MV-4-11 (cell line): ENCODE data around the gene ZNF263.
A peak's percentile ranks its signal among the peaks of the same experiment; 100 is the strongest.

Experiments
- DNase-seq: peaks from one replicate; lab custom pipeline; 2025; lab: John Stamatoyannopoulos, UW

ZNF263 gene

DNA sequence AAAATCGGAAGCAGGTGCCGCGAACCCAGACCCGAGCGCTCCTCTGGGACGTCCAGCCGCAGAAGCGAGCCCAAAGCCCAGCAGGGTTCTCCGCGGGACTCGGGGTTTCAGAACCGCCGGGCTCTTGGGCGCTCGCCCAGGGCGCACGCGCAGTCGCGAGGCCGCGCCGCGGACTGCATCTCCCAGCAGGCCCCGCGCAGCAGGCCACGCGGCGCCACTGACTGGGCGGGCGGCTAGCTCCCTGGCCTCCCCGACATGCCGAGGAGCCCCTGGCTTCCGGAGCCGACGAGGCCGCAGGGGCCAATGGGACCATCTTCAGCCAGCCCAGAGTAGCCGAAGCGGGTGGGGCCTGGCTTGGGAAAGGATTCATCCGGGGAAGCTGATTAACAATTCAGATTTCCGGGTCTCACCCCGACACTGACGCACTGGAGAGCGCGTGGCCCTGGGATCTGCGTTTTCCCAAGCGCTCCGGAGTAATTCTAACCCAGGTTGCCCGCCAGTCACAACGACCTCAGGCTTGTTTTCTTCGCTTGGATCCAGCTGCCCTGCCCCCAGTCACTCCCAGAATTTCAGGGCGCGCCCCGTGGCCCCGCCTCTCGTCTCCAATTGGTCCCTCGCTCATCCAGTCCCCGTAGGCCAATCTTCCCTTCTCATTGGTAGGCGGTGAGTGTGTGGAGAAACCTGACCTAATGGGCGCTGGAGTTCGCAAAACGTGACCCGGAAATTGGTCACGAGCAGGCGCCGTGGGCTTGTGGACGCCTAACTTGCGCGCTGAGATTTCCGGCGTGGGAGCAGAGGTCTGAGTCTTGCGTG is at the start of gene ZNF263:
ZNF263 (plus strand) TSS at position 762 of the 813 bp plus-strand sequence. CDS start 328 bp downstream, outside the sequence.
- DNase-seq, result peak; percentile 98

GRCh38 chr16:3234543-3234856 is 48.8 kb upstream of the ZNF263 start:
- no peak for DNase-seq

DNA sequence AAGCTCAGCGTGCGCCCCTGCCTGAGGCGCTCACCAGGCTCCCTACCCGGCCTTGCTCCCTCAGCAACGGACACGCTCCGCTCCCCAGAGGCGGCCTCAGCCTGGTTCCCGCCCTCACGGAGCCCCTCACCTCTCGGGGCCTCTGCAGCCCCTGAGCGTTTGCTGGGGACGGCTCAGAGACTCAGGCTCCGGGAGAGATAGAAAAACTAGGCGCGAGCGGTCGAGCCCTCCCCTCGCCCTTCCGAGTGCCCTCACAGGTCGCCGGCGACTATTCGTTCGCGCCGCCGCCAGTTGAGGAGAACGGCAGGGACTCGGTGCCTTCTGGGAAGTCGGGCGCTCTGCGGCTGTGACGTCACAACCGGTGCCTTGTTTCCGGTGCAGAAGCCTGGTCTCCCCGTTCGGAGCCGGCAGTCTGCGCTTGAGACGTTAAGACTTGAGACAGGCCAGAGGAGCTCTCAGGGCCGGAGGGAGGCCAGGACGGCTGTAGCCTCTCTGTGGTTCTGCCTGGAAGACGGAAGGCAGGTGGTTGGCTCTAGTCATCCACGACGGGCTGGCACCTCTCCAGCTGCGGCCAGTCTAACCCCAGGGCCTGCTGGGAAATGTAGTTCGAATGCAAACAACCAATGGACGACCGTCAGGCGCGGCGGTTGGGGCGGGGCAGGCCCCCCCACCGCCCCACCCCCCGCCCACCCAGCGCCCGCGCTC is 48.3 kb upstream of the ZNF263 start, which contains the start of gene ZNF200:
ZNF200 (minus strand) TSS at position 302 of the 705 bp plus-strand sequence. CDS start 1,403 bp downstream, outside the sequence.
- DNase-seq, result peak; percentile 94

- DNase-seq, result peak; percentile 85
These were observed 47.2 kb upstream of the ZNF263 start for GRCh38 chr16:3235856-3236669.

DNA sequence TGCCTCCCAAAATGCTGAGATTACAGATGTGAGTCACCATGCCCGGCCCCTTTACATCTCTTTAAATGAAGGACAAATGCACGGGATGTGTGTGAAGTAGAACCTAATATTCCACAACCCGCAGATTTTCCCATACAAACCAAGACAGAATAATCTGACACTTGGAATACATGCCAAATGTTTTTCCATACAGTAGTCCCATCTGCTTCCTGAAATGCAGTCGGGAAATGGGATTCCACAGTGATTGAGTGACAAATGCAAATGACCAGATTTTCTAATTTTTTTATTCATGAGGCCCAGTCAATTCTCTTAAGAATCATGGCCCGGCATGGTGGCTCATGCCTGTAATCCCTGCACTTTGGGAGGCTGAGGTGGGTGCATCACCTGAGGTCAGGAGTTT is 41.5 kb upstream of the ZNF263 start:
- DNase-seq, result no peak

GRCh38 chr16:3242709-3243108 is 40.6 kb upstream of the ZNF263 start:
- peak; percentile 70 for DNase-seq

- DNase-seq, result no peak
These were observed 39.4 kb upstream of the ZNF263 start for GRCh38 chr16:3243882-3244281.

DNA sequence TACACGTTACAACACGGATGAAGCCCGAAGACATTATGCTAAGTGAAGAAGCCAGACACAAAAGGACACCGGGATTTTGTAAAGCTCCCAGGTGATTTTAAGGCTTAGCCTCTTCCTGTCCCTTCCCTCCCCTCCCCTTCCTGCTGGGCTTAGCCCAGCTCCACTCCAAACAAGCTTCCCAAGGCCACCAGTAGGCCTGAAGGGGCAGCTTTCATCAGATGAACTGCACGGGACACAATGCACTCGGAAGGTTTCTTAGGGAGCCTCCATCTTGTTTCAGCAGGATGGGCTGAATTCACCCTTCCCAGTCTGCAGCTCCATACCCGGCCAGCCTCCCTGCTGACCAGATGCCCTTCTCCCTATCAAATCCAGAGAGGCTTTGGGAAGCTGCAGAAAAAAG is 37.3 kb upstream of the ZNF263 start:
- DNase-seq, result no peak

DNA sequence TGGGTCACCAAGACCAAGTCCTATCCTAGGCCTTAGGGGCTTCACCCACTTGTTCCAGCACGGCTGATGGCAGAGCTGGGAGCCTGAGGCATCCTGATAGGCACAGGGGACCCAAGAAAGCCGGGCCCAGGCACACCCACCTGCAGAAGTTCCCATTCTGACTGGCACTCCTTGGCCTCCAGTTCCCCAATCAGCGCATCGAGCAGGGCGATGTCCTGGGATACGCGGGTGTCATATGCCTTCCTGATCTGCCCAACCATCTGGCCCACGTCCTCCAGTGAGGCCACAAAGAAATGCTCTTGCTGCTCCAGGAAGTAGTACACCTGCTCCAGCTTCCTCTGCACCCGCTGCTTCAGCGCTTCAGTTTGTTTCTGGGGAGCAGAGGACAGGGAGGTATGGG is 36.4 kb upstream of the ZNF263 start:
- DNase-seq, result no peak

DNA sequence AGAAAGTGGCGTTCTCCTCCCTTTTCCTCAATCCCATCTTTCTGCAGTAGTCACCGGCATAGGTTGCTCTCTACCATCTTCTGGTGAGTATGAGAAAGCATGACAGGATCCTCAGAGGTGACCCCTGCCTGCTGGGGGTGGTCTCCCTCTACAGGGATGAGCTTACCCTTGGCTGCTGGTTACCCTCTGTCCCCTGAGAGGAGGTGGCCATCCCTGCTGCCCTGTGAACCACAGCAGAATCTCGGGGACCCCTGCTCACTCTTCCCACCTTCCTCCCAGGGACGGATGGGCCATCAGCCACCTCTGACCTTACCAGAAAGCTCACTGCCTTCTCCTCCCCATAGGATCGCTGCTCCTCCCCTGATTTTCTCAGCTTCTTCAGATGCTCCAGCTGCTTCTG is 34.7 kb upstream of the ZNF263 start:
- no peak for DNase-seq

DNA sequence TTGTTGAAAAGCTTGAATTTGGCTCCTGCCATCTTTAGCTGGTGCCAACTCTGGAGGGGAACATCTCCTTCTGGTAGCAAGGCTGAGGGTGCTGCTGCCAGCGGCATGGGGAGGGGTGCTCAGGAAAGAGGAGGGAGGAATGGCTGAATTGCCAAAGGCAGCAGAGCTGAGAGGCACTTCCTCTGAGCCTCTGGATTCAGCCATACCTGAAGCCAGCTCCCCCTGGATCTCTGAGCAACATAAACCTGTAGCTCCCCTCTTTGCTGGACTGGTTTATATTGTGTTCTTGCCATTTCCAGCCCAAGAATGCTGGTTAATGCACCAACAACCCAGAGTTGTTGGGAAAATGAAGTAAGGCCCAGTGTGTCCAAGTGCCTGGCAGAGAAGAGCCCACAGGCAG is 34.3 kb upstream of the ZNF263 start:
- no peak for DNase-seq

GRCh38 chr16:3249451-3249850 is 33.8 kb upstream of the ZNF263 start:
- no peak for DNase-seq

DNA sequence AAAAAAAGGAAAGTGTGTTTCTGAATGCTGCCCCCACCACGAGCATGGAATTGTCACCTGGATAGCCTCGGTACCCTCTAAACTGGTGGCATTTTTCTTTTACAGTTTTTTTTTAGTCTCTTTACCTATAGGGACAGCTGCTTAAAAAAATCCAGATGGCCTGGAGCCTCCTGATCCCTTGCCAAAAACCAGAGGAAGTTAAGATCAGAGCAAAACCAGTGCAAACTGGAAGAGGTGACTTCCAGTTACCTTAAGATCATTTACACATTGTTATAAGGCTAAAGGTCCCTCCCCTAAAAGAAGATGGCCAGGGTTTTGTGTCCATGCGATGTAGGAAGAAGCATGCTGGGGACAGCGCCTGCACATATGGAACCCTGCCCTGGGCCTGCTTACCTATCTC is 30.3 kb upstream of the ZNF263 start:
- DNase-seq, result no peak

DNA sequence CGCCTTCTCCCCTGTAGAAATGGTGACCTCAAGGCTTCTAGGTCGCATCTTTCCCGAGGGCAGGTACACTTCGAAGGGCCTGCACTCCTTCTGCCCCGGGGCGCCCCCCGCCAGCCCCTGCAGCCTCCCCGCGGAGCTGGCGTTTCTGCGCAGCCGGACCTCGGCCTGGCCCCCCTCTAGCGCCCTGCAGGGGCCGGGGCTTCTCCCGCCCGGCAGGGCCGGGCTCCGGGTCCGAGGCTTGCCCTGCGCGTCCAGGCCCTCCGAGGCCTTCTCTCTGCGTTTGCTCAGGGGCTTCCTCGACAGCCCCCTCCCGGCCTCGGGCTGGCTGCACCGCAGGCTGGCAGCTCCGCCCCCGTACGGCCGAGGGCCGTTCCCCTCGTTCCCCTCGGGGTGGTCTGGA is 29.0 kb upstream of the ZNF263 start:
- no peak for DNase-seq

DNA sequence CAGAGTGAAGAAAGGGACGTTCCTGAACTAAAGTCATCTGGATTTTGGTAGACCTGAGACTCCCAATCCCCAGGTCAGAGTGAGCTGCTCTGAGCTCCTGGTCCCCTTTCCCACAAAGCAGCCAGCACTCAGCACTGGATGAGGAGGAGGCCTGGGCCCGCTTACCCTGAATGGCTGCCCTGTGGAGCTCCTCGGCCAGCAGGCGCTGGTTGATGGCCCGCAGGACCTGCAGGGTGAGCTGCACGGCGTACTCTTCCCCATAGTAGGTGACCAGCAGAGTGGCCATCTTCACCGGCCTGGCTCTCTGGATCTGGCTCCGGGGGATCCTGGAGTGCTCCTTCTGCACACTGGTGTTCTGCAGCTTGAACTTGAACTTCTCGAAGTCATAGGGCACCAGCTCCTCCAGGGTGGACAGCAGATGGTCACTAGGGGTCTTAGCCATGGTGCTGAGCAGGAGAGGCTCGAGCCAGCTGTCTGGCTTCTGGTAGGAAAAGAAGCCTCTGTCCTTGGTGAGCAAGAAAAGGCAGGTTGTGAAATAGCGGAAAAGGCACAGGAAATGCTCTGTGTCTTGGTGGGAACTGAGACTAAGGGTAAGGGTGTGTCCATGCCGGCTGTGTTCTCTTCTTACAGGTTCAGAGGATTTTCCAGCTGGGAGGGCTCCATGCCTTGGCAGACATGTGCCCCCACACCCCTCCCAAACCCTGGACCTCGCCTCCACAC is 27.0 kb upstream of the ZNF263 start, which contains the start of gene MEFV:
MEFV (minus strand) TSS at position 488 of the 720 bp plus-strand sequence; CDS start at position 442, 46 bp downstream.
- peak; percentile 89 for DNase-seq

DNA sequence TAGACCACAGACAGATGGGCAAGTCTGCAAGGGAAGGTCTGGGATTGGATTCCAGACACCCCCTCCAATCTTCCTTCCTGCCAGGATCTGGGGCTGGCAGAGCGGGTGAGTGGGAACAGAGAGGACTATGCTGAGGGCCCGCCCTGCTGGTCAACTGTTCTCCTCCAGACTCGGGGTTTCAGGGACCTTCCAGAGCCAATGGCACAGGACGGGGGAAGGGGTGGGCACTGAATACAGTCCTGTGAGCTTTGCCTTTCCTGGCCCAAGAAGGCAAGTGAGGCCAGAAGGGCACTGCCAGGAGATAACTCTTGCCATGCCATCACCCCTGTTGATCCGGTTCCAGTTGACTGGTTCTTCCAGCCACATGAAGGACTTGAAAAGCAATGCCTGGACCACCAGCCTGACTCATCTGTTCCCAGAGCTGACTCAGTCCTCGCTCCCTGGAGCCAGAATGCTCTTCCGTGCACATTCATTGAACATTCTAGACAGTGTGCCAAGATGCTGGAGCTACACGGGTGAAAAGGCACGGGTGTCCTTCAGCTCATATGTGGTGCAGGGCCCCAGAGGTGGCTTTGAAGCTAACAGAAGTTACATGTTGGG is 26.3 kb upstream of the ZNF263 start:
- no peak for DNase-seq

GRCh38 chr16:3259836-3260235 is 23.5 kb upstream of the ZNF263 start:
- peak; percentile 49 for DNase-seq

GRCh38 chr16:3262517-3262916 is 20.8 kb upstream of the ZNF263 start:
- DNase-seq, result no peak

- DNase-seq, result peak; percentile 98
These were observed 18.9 kb upstream of the ZNF263 start for GRCh38 chr16:3264137-3265036.

DNA sequence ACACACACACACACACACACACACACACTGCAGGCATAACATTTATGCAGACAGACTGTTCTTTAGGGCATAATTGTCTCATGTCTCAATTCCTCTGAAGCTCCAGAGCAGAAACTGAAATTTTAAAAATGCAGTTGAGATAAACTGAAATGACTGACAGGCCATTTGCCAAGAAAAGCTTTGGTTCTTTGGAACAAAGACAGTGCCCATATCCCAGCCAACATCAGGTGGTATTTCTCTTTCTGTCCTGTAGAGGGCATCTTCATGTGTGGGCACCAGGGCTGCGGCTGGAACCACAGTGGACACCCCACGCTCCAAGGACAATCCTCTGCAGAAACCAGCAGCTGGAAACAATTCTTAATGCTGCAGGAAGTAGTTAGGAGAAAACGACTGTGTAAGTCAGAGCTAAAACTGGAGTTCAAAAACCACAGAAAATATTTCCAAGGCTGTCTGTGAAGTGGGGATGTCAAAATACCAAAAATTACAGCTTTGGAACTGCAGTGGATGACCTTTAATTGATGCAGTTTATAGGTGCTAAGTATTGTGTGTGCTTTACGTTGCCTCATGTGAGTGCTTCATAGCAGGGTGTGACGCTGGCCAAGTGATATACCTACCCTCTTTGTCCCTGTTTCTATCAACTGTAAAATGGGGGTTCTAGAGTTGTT is 16.3 kb upstream of the ZNF263 start:
- DNase-seq, result peak; percentile 93
